Measurements from ENCODE around the gene FAM180A.

DNA sequence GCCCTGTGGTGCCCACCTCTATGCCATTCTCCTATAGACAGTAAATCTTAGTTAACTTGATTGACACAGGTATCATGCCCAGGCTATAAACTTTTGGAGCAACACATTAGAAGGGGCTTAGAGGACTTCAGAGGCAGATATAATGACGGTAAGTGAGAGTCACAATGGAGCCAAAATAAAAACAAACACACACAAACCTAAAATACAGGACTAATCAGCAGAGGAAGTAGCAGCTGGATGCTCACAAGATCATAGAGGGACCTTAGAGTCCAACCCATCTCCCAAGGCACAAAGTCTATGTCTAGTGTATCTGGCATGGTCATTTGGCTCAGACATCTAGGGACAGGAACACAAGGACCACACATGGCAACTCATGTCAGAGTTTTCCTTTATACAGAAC lies 32.9 kb downstream of the FAM180A start:
- TF ChIP-seq EZH2phosphoT487 (IDR thresholded peaks at IDR 0.05; ENCODE audit: borderline replicate concordance, low read depth) (no peak), EP300 (IDR thresholded peaks at IDR 0.05; ENCODE audit: borderline replicate concordance in 1 of 2, low read depth in 1 of 2, low read length in 1 of 2) (no peak), RFX5 (IDR thresholded peaks at IDR 0.05; ENCODE audit: low read length) (no peak), FOXM1 (IDR thresholded peaks at IDR 0.05; ENCODE audit: low read depth) (no peak), RCOR1 (IDR thresholded peaks at IDR 0.05; ENCODE audit: low read length) (no peak)
- TF ChIP-seq, protein P1, sequence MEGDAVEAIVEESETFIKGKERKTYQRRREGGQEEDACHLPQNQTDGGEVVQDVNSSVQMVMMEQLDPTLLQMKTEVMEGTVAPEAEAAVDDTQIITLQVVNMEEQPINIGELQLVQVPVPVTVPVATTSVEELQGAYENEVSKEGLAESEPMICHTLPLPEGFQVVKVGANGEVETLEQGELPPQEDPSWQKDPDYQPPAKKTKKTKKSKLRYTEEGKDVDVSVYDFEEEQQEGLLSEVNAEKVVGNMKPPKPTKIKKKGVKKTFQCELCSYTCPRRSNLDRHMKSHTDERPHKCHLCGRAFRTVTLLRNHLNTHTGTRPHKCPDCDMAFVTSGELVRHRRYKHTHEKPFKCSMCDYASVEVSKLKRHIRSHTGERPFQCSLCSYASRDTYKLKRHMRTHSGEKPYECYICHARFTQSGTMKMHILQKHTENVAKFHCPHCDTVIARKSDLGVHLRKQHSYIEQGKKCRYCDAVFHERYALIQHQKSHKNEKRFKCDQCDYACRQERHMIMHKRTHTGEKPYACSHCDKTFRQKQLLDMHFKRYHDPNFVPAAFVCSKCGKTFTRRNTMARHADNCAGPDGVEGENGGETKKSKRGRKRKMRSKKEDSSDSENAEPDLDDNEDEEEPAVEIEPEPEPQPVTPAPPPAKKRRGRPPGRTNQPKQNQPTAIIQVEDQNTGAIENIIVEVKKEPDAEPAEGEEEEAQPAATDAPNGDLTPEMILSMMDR (IDR thresholded peaks at IDR 0.05), result no peak
